Activated T-cell treated with anti-CD3 and anti-CD28 coated beads, Interleukin-2, amount 50 U/mL, for 1 hour (primary cell): ENCODE data around the gene HAPSTR1.
A peak's percentile ranks its signal among the peaks of the same experiment; 100 is the strongest.
"Not testable (repeated sequence)": the region's sequence is repeated elsewhere in the genome, so short reads cannot be mapped to it uniquely, and the experiment has no call there.

ENCODE experiments used
- DNase-seq: peaks from one replicate; pipeline ENCODE4 v3.0.0-alpha.2; 2020

HAPSTR1 gene

GRCh38 chr16:9072806-9073341 is 18.6 kb upstream of the HAPSTR1 start:
- no peak for DNase-seq

- no peak for DNase-seq
Observed at GRCh38 chr16:9075299-9076071, 16.0 kb upstream of the HAPSTR1 start.

- no peak for DNase-seq
Observed at GRCh38 chr16:9077091-9077809, 14.2 kb upstream of the HAPSTR1 start.

DNA sequence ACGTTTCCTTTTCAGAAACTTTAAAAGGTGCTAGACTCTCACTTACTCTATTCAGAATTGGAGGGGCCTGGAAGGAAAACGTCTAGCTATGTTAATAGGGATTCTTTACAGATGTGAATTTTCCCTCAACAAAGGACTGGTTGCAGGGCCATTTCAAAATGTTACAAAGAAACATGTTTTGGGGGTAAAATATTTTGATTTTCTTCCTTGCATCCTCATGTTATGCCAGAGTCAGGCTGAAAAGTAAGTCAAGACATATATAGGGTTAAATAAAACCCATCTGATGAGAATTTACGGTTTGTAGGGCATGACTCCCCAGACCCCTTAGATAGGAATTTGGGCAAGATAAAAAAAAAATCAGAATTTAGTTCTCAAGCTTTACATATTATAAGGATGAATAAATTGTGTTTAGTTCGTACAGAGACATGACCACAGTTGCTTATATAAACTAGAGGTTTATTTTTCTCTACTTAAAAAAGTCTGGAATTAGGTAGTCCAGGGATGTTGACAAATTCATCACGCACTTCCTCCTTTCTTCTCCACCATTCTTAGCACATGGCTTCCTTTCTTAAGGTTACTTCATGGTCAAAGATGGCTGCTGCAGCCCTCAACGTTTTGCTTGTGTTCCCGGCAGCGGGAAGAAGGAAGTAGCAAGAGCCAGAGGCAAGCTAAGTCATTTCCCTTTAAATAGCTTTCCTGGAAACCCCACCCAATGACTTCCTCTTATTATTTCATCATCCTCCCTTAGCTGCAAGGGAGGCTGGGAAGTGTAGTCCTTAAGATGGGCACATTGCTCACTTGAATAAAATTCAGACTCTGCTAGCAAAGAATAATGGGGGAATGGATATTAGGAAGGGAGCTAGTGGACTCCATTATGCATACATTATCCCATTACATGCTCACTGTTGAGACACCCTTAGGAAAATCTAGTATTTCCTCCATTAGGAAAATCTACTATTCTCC is 12.7 kb upstream of the HAPSTR1 start:
- DNase-seq, result not testable (repeated sequence)

DNA sequence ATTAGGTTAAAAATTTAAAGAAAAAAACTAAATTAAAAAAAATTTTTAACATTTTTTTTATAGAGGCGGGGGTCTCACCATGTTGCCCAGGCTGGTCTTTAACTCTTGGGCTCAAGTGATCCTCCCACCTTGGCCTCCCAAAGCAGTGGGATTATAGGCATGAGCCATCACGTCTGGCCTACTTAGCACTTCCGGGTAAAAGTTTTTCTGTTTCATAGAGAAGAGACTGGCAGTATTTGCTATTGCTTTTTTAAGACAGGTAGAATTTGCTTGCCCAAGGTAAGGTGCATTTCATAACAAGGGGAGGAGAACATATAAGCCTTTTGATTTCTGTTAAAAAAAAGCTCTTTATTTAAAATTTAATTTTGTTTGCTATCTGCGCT is 12.0 kb upstream of the HAPSTR1 start:
- no peak for DNase-seq

- no peak for DNase-seq
Observed at GRCh38 chr16:9081158-9081557, 10.3 kb upstream of the HAPSTR1 start.

- no peak for DNase-seq
Observed at GRCh38 chr16:9081843-9082242, 9.6 kb upstream of the HAPSTR1 start.

DNA sequence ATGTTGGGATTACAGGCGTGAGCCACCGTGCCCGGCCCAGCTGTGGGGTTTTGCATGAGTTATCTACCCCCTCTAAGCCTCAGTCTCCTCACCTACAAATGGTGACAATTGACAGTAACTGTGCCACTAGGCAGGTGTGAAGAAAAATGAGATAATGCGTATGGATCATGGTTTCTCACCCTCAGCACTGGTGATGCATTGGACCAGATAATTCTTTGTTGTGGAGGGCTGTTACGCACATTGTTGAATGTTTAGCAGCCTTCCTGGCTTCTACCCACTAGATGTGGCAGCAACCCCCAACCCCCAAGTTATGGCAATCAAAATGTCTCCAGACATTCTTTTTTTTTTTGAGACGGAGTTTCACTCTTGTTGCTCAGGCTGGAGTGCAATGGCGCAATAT is 9.0 kb upstream of the HAPSTR1 start:
- DNase-seq, result no peak

GRCh38 chr16:9087733-9088132 is 3.7 kb upstream of the HAPSTR1 start:
- not testable (repeated sequence) for DNase-seq

DNA sequence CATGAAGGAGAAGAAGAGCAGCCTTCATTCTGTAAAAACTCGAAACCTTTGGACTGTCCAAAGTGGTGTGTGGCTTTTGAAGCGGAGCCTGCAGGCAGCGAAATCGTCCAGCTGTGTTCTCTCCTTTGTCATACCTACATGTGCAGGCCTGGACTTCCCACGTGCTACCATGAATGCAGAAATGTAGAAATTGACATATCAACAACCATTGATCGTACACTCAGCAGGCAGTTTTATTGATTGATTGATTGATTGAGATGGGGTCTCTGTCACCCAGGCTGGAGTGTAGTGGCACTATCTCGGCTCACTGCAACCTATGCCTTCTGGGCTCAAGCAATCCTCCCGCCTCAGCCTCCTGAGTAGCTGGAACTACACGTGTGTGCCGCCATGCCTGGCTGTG is 2.6 kb upstream of the HAPSTR1 start:
- DNase-seq, result no peak

DNA sequence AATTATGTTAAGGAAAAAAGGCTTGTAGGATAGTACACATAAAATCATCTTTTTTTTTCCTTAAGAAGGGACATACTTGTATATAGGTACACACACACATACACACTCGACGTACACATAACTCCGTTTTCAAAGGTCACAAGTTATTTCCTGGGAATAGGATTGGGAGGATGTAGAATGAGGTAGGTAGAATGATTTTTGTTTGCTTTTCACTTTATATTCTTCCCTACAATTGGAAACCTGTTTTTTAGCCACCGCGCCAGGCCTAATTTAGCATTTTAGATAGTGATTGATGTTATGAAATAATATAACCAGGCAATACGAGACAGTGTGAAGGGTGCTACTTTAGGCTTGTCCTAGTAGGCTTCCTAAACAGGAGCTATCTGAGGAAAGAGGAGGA is 1.8 kb upstream of the HAPSTR1 start:
- no peak for DNase-seq

DNA sequence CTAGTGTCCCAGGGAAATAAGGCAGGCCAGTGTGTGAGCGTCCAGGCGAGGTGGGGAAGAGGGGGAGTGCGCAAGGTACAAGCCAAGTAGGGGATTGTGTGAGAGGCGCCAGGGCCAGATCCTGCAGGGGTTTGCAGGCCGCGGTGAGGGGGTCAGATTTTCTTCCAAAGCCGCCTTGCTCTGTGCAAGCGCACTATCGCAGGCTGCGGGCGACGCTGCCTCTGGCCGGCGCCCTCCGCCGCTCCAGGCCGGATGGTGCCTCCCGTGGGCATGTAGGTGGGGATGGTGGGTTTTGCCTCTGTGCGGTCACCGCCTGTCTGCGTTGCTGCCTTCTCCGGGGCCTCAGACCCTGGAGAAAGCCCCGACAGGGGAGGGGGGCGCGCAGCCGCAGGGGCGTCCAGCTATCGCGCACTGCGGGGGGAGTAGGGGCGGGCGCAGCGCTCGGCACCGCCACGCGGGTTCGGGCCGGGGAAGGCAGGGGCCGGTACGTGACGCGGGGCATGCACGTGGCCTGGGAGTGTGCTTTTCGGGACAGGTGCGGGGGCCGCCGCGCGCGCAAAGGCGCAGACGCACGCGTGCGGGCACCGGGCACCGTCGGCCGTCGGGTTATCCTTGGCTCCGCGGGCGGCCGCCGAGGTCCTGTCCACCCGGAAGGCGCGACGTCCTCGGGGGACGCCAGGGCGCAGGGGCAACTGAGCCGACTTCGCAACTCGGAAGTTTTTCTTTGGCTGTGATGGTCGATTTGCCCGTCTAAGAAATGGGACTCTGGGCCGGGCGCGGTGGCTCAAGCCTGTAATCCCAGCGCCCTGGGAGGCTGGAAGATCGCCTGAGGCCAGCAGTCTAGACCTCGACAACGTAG is 1.1 kb upstream of the HAPSTR1 start:
- peak; percentile 58 for DNase-seq

- DNase-seq, result no peak
Observed at GRCh38 chr16:9091867-9092281, 430 bp downstream of the HAPSTR1 start.

DNA sequence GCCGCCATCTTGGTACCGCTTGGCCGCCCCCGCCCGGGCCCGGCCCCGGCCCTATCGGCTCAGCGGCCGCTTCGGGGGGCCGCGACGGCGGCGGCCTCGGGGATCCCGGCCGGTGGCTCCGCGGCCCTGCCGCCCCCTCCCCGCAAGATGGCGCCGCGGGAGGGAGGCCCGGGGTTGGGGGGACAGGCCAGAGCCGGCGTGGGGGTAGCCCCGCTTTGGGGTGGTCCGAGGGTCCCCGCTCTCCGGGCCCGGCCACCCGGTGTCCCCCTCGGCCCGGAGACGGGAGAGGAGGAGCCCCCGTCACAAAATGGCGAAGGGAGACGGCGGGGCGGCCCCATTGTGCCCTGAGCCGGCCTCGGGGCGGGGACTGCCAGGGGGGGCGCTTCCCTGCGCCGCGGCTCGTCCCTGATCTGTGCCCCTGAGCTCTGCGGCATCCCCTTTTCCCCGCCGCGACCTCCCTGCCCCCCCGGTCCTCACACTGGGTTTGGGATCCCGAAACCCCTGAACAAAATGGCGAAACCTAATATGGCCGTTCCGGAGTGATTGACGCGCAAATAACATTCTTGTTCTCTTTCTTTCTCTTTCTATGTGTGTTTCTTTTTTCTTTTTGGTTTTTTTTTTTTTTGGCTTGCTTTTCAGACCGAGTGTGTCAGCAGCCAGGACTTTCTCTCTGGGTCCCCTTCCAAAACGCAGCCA is 986 bp downstream of the HAPSTR1 start:
- DNase-seq, result peak; percentile 73

DNA sequence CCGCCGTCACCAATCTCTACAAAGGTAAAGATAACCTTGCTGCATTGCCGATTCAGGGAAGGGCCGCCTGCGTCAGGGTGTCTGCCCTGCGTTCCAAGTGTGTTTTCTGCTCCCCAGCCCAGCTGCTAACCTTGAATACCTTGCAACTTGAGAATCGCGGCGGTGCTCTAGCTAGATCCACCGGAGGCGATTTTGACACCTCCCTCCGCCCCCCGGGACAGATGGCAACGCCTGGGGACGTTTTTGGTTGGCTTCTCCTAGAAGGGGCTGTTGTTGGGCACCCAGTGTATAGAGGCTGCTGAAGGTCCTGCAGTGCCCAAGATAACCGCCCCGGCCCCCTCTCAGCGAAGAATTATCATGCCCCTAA is 1.5 kb downstream of the HAPSTR1 start:
- DNase-seq, result peak; percentile 48

DNA sequence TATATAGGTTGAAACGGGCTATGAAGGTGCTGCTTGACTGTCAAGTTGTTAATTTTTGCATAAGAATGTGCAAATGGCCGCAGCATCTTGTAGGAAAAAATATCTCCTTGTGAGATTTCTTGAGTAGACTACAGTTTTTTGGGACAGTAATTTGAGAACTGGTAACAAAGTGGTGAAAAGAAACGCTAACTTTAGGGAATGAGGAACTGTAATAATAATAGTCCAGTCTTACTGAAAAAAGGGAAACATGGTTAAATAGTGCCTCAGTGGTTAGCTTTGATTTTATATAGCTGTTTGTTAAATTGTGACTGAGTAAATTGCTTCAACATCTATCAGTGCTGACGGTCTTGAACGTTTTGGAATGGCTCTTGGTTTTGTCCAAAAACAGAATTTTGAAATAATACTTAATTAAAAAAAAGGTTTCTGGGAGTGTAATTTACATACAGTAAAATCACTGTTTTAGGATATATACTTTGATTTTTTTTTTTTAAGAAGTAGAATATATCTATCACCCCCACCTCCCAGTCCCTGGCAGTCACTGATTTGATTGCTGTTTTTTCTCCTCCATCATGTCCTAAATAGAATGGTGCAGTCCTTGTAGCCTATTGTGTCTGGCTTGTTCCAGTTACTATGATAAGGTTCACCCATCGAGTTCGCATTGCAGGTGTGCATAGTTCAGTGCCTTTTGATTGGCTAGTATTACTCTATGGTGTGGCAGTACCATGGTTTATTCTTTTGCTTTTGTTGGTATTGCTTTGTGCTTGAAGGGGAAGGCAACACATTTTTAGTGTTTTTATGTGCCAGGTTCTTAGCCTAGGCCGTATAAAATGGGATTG is 2.8 kb downstream of the HAPSTR1 start:
- no peak for DNase-seq

DNA sequence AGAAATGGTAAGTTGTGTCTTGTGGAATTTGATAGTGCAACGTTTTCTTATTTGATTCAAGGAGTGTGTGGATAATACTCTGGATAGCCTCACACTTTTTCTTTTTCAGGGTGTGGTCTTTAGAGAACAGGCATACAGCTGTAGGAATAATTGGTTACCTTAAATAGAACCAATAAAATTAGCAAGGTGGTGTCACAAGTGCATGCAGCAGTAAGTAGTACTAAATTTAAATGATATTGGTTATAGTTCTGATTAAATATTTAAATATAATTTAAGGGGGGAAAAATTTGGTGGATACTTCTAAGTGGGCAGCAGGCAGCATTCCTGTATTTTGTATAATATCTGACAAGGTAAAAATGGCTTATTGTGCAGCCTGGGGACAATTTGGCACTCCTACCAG is 3.7 kb downstream of the HAPSTR1 start:
- DNase-seq, result no peak

GRCh38 chr16:9095656-9096397 is 4.4 kb downstream of the HAPSTR1 start:
- DNase-seq, result no peak

- DNase-seq, result no peak
Observed at GRCh38 chr16:9096416-9096952, 5.0 kb downstream of the HAPSTR1 start.
